Hepatocyte (in vitro differentiated cells): Measurements from ENCODE around the gene TTC27. TPM values are rescaled to one million over a fixed set of nuclear protein-coding genes. Genes with fewer than 3 reads are reported as not detected.
A peak's percentile ranks its signal among the peaks of the same experiment; 100 is the strongest.

Source experiments
- DNase-seq: peaks from one replicate; pipeline ENCODE4 v3.0.0-alpha.2; 2016; ENCODE audit warnings: low spot score
- H2AFZ ChIP-seq: fragments of 200-600 bp; sonication (generic); 2 replicates; pipeline ENCODE4 v1.6.0; 2016; ENCODE audit warnings: antibody characterized with exemption, mild to moderate bottlenecking
- H3K27ac ChIP-seq: fragments of 200-600 bp; sonication (generic); 2 replicates; pipeline ENCODE4 v1.5.1; 2016; ENCODE audit warnings: mild to moderate bottlenecking
- H3K27me3 ChIP-seq: fragments of 200-600 bp; sonication (generic); 2 replicates; pipeline ENCODE4 v1.6.1; 2016
- H3K36me3 ChIP-seq: fragments of 200-600 bp; sonication (generic); replicated peaks from 2 replicates; pipeline ENCODE4 v1.5.1; 2016; ENCODE audit warnings: low read depth; ENCODE audit not compliant: insufficient read depth
- H3K4me1 ChIP-seq: fragments of 200-600 bp; sonication (generic); 2 replicates; pipeline ENCODE4 v1.5.1; 2016; ENCODE audit warnings: mild to moderate bottlenecking, moderate library complexity; ENCODE audit not compliant: insufficient read depth
- H3K4me2 ChIP-seq: fragments of 200-600 bp; sonication (generic); 2 replicates; pipeline ENCODE4 v1.6.0; 2016
- H3K4me3 ChIP-seq: fragments of 200-600 bp; sonication (generic); 2 replicates; pipeline ENCODE4 v1.5.1; 2016; ENCODE audit warnings: mild to moderate bottlenecking
- H3K79me2 ChIP-seq: fragments of 200-600 bp; sonication (generic); 2 replicates; pipeline ENCODE4 v1.6.0; 2017; ENCODE audit warnings: mild to moderate bottlenecking
- H3K9me2 ChIP-seq: fragments of 200-600 bp; sonication (generic); replicated peaks from 2 replicates; pipeline ENCODE4 v1.6.0; 2017; ENCODE audit warnings: mild to moderate bottlenecking; ENCODE audit not compliant: insufficient read depth
- H3K9me3 ChIP-seq: fragments of 200-600 bp; sonication (generic); 2 replicates; pipeline ENCODE4 v1.5.1; 2016; ENCODE audit warnings: low read depth, mild to moderate bottlenecking
- H4K20me1 ChIP-seq: fragments of 200-600 bp; sonication (generic); 2 replicates; pipeline ENCODE4 v1.6.0; 2016; ENCODE audit warnings: mild to moderate bottlenecking; ENCODE audit not compliant: insufficient read depth, poor library complexity, severe bottlenecking
- EZH2 ChIP-seq: fragments of 200-600 bp; sonication (generic); IDR thresholded peaks from 2 replicates; pipeline ENCODE4 v1.6.1; 2016; ENCODE audit warnings: antibody characterized with exemption, mild to moderate bottlenecking, borderline replicate concordance
- EZH2phosphoT487 ChIP-seq: fragments of 200-600 bp; sonication (generic); IDR thresholded peaks from one replicate; pipeline ENCODE4 v1.6.1; 2018; ENCODE audit warnings: antibody characterized with exemption, mild to moderate bottlenecking, low read depth, moderate library complexity; ENCODE audit not compliant: unreplicated experiment, severe bottlenecking
- WGBS: methylation state at CpG from one replicate; pipeline ENCODE4 v1.1.6; 2016; ENCODE audit warnings: low lambda C conversion rate; ENCODE audit errors: missing lambda C conversion rate; 5-methylcytosine and 5-hydroxymethylcytosine counted together
- polyA plus RNA-seq: library from polyadenylated mRNA; unstranded; fragments of >200 nt; fragmentation: Nextera tagmentation; extraction: Ambion mirVana; gene quantifications from 2 replicates; pipeline ENCODE4 v1.2.1, GENCODE V29; 2016
- total RNA-seq: library from RNA; depleted of rRNA; stranded (reverse); fragments of >200 nt; gene quantifications from 2 replicates; pipeline ENCODE4 v1.2.3, GENCODE V29; 2014
- TF ChIP-seq, protein P1 (sequence below): fragments of 200-600 bp; sonication (generic); IDR thresholded peaks from 2 replicates; pipeline ENCODE4 v1.5.1; 2016; ENCODE audit warnings: antibody characterized with exemption, mild to moderate bottlenecking; ENCODE audit not compliant: poor library complexity

TTC27 gene
- total and polyA plus RNA-seq, 2 experiments from 2014 or later = 10.7 to 12.7 TPM

- 71% methylated on average over 2 of the region's 2 CpGs for WGBS
- Histone ChIP-seq H2AFZ (no peak overlapping the region), H3K79me2 (no peaks in the 10 kb centered on the region), H3K9me3 (no peaks in the 10 kb centered on the region), H4K20me1 (no peaks in the 10 kb centered on the region), H3K9me2 (no peaks in the 10 kb centered on the region), H3K36me3 (no peaks in the 10 kb centered on the region), H3K4me2 (no peak overlapping the region), H3K4me1 (no peaks in the 10 kb centered on the region), H3K27ac (no peak overlapping the region), H3K4me3 (no peak overlapping the region), H3K27me3 (no peaks in the 10 kb centered on the region)
- TF ChIP-seq, protein P1, sequence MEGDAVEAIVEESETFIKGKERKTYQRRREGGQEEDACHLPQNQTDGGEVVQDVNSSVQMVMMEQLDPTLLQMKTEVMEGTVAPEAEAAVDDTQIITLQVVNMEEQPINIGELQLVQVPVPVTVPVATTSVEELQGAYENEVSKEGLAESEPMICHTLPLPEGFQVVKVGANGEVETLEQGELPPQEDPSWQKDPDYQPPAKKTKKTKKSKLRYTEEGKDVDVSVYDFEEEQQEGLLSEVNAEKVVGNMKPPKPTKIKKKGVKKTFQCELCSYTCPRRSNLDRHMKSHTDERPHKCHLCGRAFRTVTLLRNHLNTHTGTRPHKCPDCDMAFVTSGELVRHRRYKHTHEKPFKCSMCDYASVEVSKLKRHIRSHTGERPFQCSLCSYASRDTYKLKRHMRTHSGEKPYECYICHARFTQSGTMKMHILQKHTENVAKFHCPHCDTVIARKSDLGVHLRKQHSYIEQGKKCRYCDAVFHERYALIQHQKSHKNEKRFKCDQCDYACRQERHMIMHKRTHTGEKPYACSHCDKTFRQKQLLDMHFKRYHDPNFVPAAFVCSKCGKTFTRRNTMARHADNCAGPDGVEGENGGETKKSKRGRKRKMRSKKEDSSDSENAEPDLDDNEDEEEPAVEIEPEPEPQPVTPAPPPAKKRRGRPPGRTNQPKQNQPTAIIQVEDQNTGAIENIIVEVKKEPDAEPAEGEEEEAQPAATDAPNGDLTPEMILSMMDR = no peak
- TF ChIP-seq EZH2 = no peak
- TF ChIP-seq EZH2phosphoT487 = no peak
- peak; percentile 26 for DNase-seq
These were observed 16.5 kb upstream of the TTC27 start for GRCh38 chr2:32611366-32611765.

DNA sequence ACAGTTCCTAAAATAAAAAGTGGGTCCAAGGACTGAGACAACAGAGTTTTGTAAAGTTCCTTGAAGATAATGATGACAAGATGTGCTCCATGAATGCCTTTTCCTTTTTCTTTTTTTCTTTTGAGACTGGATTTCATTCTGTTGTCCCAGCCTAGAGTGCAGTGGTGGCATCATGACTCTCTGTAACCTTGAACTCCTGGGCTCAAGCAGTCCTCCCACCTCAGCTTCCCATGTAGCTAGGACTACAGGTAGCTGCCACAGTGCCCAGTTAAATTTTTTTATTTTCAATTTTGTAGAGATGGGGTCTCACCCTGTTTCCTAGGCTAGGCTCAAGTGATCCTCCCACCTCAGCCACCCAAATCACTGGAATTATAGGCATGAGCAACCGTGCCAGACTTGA lies 16.1 kb upstream of the TTC27 start:
- H3K4me1 ChIP-seq = no peaks in the 10 kb centered on the region
- no peaks in the 10 kb centered on the region for H4K20me1 ChIP-seq
- no peaks in the 10 kb centered on the region for H3K36me3 ChIP-seq
- no peak overlapping the region for H3K27ac ChIP-seq
- no peak for DNase-seq
- no peaks in the 10 kb centered on the region for H3K9me3 ChIP-seq
- no peaks in the 10 kb centered on the region for H3K79me2 ChIP-seq
- no peak overlapping the region for H3K4me3 ChIP-seq
- no peak overlapping the region for H3K4me2 ChIP-seq
- H3K9me2 ChIP-seq = no peaks in the 10 kb centered on the region
- H2AFZ ChIP-seq = no peak overlapping the region
- H3K27me3 ChIP-seq = no peaks in the 10 kb centered on the region
- TF ChIP-seq, protein P1 = no peak
- TF ChIP-seq EZH2phosphoT487 (no peak), EZH2 (no peak)
- WGBS = 85% methylated on average over 1 of the region's 1 CpG

GRCh38 chr2:32614084-32614483 lies 13.8 kb upstream of the TTC27 start:
- Histone ChIP-seq H3K4me1 (no peaks in the 10 kb centered on the region), H3K79me2 (no peaks in the 10 kb centered on the region), H3K27ac (no peak overlapping the region), H3K9me3 (no peaks in the 10 kb centered on the region), H2AFZ (no peak overlapping the region), H3K4me3 (no peak overlapping the region), H3K36me3 (no peaks in the 10 kb centered on the region), H3K9me2 (no peaks in the 10 kb centered on the region), H4K20me1 (no peaks in the 10 kb centered on the region), H3K4me2 (no peak overlapping the region), H3K27me3 (no peaks in the 10 kb centered on the region)
- no peak for DNase-seq
- no peak for TF ChIP-seq EZH2
- TF ChIP-seq, protein P1 = no peak
- no peak for TF ChIP-seq EZH2phosphoT487
- WGBS = 91% methylated on average over 1 of the region's 1 CpG
